Immature natural killer cell (primary cell): ENCODE data around the gene KDM1B. TPM values are rescaled to one million over a fixed set of nuclear protein-coding genes. Genes with fewer than 3 reads are reported as not detected.
A peak's percentile ranks its signal among the peaks of the same experiment; 100 is the strongest.
"Not testable (repeated sequence)": the region's sequence is repeated elsewhere in the genome, so short reads cannot be mapped to it uniquely, and the experiment has no call there.

Experiments
- DNase-seq, 3 donors: peaks; one replicate each; pipeline ENCODE4 v3.0.0; 2022; ENCODE audit warnings: mixed read lengths in 1 of 3
- H3K27ac Mint-ChIP-seq, 6 donors: one replicate each; pipeline ENCODE4 v1.8.0; 2020; ENCODE audit warnings: mixed read lengths in 6 of 6, mild to moderate bottlenecking in 5 of 6, inconsistent platforms in 4 of 6, moderate library complexity in 3 of 6
- H3K27me3 Mint-ChIP-seq, 3 donors: one replicate each; pipeline ENCODE4 v1.8.0; 2020 to 2021; ENCODE audit warnings: low read depth in 3 of 3, mild to moderate bottlenecking in 3 of 3, mixed read lengths in 3 of 3, moderate library complexity in 3 of 3, inconsistent platforms in 1 of 3
- H3K36me3 Mint-ChIP-seq, 3 donors: one replicate each; pipeline ENCODE4 v1.8.0; 2020; ENCODE audit warnings: mixed read lengths in 3 of 3, inconsistent platforms in 2 of 3, mild to moderate bottlenecking in 2 of 3
- H3K4me1 Mint-ChIP-seq, 2 donors: one replicate each; pipeline ENCODE4 v1.8.0; 2020; ENCODE audit warnings: inconsistent platforms in 2 of 2, mild to moderate bottlenecking in 2 of 2, mixed read lengths in 2 of 2, moderate library complexity in 1 of 2
- H3K4me3 Mint-ChIP-seq, 5 donors: one replicate each; pipeline ENCODE4 v1.8.0; 2020; ENCODE audit warnings: mild to moderate bottlenecking in 5 of 5, mixed read lengths in 5 of 5, inconsistent platforms in 3 of 5, moderate library complexity in 3 of 5
- H3K9me3 Mint-ChIP-seq, 6 donors: one replicate each; pipeline ENCODE4 v1.8.0; 2020; ENCODE audit warnings: mild to moderate bottlenecking in 6 of 6, mixed read lengths in 6 of 6, inconsistent platforms in 4 of 6, moderate library complexity in 3 of 6
- polyA plus RNA-seq, 3 donors: library from polyadenylated mRNA; unstranded; fragments of 300-500 nt; fragmentation: Illumina TruSeq; gene quantifications; one replicate each; pipeline ENCODE4 v1.2.3, GENCODE V29; 2021

KDM1B gene
- polyA plus RNA-seq, 3 donors from 2014 or later = 0.05 to 1.3 (median 0.83) TPM

DNA sequence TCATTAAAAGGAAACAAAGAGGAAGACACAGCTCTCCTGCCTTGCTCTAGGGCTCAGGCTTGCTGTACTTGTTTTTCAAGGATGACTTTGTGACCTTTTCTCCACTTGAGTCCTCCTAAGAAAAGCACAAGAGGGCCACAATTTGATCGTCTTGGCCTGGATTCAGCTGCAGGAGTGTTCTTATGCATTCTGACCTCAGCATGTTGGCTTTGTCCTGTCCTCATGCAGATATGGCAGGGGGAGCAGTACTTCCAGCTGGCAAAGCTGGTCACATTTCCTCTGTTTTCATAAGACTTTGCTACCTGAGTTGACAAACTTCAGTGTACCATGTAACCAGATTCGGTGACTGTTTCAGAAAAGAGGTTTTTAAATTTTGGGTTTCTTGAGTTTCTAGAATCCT, 30.8 kb downstream of the KDM1B start:
- Mint-ChIP-seq H3K27me3 (no peaks in the 10 kb centered on the region), H3K9me3 (no peaks in the 10 kb centered on the region), H3K36me3 (peaks cover 13 to 38% (median 36%) of the 10 kb centered on the region in 3 donors), H3K27ac (no peak overlapping the region), H3K4me1 (no peaks in the 10 kb centered on the region), H3K4me3 (no peak overlapping the region)
- DNase-seq = no peak

DNA sequence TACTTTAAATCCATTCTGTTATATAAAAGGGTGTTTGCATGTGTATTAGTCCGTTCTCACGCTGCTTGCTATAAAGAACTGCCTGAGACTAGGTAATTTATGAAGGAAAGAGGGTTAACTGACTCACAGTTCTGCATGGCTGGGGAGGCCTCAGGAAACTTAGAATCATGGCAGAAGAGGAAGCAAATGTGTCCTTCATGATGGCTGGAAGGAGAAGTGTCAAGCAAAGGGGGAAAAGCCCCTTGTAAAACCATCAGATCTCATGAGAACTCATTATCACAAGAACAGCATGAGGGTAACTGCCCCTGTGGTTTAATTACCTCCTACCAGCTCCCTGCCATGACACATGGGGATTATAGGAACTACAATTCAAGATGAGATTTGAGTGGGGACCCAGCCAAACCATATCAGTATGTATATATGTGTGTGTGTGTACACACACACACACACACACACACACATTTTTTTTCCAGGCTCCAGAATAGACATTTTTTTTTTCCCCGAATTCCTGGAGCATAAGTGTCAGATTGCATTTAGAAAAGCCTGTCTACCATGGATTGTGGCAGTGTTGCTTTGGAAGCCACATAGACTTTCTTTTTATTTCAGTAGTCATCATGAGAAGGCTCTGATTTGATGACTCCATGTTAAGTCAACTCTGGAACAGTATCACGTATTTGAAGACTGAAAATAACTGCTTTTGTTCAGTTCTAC, 31.5 kb downstream of the KDM1B start:
- Mint-ChIP-seq H3K4me1 (no peaks in the 10 kb centered on the region), H3K4me3 (no peak overlapping the region), H3K27ac (no peak overlapping the region), H3K36me3 (peaks cover 15 to 39% (median 38%) of the 10 kb centered on the region in 3 donors), H3K9me3 (no peaks in the 10 kb centered on the region), H3K27me3 (no peaks in the 10 kb centered on the region)
- DNase-seq = no peak

DNA sequence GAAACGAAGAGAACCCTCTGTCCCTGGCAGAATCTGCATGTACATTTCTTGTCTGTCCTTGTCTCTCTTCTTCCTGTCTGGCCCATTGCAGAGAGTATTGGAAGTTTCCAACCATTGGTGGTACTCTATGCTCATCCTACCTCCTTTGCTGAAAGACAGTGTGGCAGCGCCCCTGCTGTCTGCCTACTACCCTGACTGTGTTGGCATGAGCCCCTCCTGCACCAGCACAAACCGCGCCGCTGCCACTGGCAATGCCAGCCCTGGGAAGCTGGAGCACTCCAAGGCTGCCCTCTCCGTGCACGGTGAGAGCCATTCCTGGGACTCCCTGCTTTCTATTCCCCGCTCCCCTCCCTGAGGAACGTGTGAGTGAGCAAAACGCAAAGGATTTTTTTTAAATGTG, 32.5 kb downstream of the KDM1B start:
- Mint-ChIP-seq H3K27me3 (no peaks in the 10 kb centered on the region), H3K4me1 (no peaks in the 10 kb centered on the region), H3K36me3 (peaks cover 9 to 40% (median 34%) of the 10 kb centered on the region in 3 donors), H3K27ac (no peak overlapping the region), H3K9me3 (no peaks in the 10 kb centered on the region), H3K4me3 (no peak overlapping the region)
- DNase-seq = no peak

DNA sequence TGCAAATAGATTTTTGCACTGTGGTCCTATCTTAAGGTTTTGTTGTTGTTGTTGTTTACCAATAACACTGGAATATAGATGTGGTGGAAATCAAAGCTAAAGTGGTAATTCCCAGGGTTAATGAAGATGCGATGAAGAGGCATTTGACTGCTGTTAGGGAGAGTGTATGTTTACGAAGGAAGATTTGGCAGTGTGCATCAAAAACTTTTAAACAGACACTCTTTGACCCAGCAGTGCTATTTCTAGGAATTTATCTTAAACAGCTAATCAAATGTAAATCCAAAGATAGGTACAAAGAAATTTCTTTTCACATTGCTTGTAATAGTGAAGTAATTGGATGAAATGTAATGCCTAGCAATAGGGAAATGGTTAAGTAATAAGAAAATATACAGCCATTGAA, 34.0 kb downstream of the KDM1B start:
- Mint-ChIP-seq H3K4me1 (no peaks in the 10 kb centered on the region), H3K9me3 (no peaks in the 10 kb centered on the region), H3K27me3 (no peaks in the 10 kb centered on the region), H3K4me3 (no peak overlapping the region), H3K36me3 (peaks cover 9 to 33% (median 30%) of the 10 kb centered on the region in 3 donors), H3K27ac (no peak overlapping the region)
- DNase-seq = no peak

DNA sequence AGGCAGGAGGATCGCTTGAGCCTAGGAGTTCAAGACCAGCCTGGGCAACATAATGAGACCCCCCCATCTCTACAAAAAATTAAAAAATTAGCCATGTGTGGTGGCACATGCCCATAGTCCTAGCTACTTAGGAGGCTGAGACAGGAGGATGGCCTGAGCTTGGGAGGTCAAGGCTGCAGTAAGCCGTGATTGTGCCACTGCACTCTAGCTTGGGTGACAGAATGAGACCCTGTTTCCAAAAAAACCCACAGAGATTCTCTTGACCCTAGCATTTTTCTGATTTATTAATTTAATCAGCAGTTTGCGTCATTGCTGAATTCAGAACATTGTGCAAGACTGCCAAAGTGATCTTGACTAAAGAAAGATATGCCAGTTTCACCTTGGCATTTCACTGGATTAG, 36.8 kb downstream of the KDM1B start:
- Mint-ChIP-seq H3K27ac (no peak overlapping the region), H3K4me3 (no peak overlapping the region), H3K4me1 (no peaks in the 10 kb centered on the region), H3K27me3 (no peaks in the 10 kb centered on the region), H3K36me3 (peaks cover 7 to 37% (median 36%) of the 10 kb centered on the region in 3 donors), H3K9me3 (no peaks in the 10 kb centered on the region)
- no peak for DNase-seq

DNA sequence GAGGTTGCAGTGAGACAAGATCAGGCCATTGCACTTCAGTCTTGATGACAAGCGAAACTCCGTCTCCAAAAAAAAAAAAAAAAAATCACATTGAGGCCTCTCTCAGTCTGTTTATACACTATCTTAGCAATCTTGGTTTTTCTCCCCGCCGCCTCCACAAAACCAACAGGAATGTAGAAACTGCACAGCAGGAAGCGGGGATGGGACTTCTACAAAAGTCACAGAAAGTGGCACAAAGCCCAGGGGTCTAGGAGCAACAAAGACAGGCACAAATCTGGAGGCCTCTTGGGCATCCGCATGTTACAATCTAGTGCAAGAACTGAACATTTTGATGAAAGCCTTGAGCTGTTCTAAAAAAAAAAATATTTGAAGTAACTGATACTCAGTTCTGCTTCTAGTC, 48.6 kb downstream of the KDM1B start:
- Mint-ChIP-seq H3K4me1 (no peaks in the 10 kb centered on the region), H3K4me3 (no peak overlapping the region), H3K9me3 (no peaks in the 10 kb centered on the region), H3K36me3 (peaks cover 24 to 62% (median 35%) of the 10 kb centered on the region in 3 donors), H3K27me3 (peaks cover 0 to 3% (median 0%) of the 10 kb centered on the region in 3 donors), H3K27ac (no peak overlapping the region)
- DNase-seq = no peak

DNA sequence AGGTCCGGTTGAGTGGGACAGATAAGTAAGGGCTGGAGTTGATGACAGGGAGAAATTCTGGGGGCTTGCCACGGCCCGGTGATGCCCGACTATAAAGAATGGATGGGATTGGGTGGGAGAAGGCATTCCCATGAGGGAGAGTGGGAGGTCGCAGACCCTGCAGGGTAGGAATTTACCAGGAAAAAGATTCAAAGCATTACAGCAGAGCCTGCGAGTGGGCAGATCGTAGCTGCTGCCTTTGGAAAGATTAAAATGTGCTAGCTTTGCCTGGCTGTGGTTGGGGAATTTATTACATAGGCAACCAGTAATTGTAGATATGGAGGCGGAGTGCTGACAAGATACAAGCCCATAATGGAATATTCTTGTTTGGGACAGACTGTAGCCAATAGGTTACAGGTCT, 49.5 kb downstream of the KDM1B start:
- no peak for DNase-seq
- H3K9me3 Mint-ChIP-seq = no peaks in the 10 kb centered on the region
- H3K27ac Mint-ChIP-seq = peak overlapping the region in 1 of 6 donors; percentile 42
- peaks cover 0 to 3% (median 0%) of the 10 kb centered on the region in 3 donors for H3K27me3 Mint-ChIP-seq
- H3K36me3 Mint-ChIP-seq = peaks cover 24 to 62% (median 41%) of the 10 kb centered on the region in 3 donors
- no peak overlapping the region for H3K4me3 Mint-ChIP-seq
- H3K4me1 Mint-ChIP-seq = no peaks in the 10 kb centered on the region

DNA sequence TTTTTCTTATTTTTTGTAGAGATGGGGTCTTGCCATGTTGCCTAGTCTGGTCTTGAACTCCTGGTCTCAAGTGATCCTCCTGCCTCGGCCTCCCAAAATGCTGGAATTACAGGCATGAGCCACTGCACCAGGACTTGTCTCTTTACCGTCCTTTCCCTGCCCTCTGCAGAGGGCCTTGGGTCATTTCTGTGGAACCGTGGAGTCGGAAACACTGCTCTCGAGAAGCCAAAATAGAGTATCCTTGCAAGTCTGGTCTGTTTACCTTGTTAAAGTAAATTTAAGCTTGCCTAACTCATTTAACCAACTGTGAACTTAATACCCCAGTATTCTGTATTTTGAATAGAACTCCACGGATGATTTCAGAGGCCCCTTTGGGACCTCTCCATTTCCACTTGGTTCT, 51.4 kb downstream of the KDM1B start:
- H3K4me1 Mint-ChIP-seq = no peaks in the 10 kb centered on the region
- H3K27ac Mint-ChIP-seq = no peak overlapping the region
- no peaks in the 10 kb centered on the region for H3K9me3 Mint-ChIP-seq
- H3K27me3 Mint-ChIP-seq = peaks cover 0 to 3% (median 0%) of the 10 kb centered on the region in 3 donors
- no peak overlapping the region for H3K4me3 Mint-ChIP-seq
- no peak for DNase-seq
- H3K36me3 Mint-ChIP-seq = peaks cover 15 to 57% (median 39%) of the 10 kb centered on the region in 3 donors

DNA sequence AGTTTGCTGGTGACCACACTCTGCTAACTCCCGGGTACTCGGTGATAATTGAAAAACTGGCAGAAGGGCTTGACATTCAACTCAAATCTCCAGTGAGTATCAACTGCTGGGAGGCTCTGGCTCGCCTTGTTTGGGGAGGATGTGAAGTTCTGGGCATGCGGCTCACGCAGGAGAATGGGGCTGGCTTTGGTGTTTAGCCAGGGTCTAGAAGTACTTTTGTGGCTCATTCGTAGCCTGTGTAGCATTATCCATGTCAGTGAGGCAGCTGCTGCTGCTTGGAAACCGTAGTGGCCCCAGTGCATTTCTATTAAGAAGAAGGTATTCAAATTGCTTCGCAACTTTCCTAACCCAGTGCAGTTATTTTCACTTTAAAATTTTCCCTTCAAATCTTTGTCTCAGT, 52.2 kb downstream of the KDM1B start:
- H3K4me3 Mint-ChIP-seq = no peak overlapping the region
- peaks cover 20 to 53% (median 41%) of the 10 kb centered on the region in 3 donors for H3K36me3 Mint-ChIP-seq
- peaks cover 0 to 3% (median 0%) of the 10 kb centered on the region in 3 donors for H3K27me3 Mint-ChIP-seq
- DNase-seq = no peak
- H3K4me1 Mint-ChIP-seq = no peaks in the 10 kb centered on the region
- H3K9me3 Mint-ChIP-seq = no peaks in the 10 kb centered on the region
- no peak overlapping the region for H3K27ac Mint-ChIP-seq

DNA sequence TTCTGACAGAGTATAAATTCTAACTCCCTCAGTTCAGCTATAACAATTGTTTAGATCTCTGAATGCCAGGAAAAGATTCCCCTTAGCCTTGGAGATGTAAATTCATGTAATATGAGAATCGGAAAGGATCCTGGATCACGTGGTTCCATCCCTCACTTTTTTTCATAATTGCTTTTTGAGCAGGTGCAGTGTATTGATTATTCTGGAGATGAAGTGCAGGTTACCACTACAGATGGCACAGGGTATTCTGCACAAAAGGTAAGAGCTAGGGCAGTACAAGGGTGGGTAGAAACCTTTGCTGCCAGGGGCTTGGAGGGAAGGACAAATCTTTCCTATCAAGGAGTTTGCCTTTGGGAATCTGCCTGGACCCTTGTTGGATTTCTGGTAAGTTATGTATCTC, 52.7 kb downstream of the KDM1B start:
- H3K4me3 Mint-ChIP-seq = no peak overlapping the region
- H3K9me3 Mint-ChIP-seq = no peaks in the 10 kb centered on the region
- DNase-seq = no peak
- H3K27ac Mint-ChIP-seq = no peak overlapping the region
- H3K4me1 Mint-ChIP-seq = no peaks in the 10 kb centered on the region
- H3K27me3 Mint-ChIP-seq = peaks cover 0 to 3% (median 3%) of the 10 kb centered on the region in 3 donors
- H3K36me3 Mint-ChIP-seq = peaks cover 20 to 53% (median 46%) of the 10 kb centered on the region in 3 donors

DNA sequence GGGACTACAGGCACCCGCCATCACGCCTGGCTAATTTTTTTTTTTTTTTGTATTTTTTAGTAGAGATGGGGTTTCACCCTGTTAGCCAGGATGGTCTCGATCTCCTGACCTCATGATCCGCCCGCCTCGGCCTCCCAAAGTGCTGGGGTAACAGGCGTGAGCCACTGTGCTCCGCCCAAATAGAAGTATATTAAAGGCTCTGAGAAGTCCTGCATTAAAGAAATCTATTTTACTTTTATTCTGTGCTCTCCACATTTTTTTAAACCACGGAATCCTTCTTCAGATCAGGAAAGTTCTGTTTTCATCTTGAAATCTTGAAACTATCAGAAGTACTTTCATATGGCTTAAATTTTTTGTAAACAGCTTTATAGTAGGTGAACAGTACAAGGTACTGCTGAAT, 53.6 kb downstream of the KDM1B start:
- peaks cover 21 to 58% (median 46%) of the 10 kb centered on the region in 3 donors for H3K36me3 Mint-ChIP-seq
- H3K4me1 Mint-ChIP-seq, H3K27me3 Mint-ChIP-seq, H3K9me3 Mint-ChIP-seq, DNase-seq, H3K4me3 Mint-ChIP-seq, H3K27ac Mint-ChIP-seq: not testable (repeated sequence)

DNA sequence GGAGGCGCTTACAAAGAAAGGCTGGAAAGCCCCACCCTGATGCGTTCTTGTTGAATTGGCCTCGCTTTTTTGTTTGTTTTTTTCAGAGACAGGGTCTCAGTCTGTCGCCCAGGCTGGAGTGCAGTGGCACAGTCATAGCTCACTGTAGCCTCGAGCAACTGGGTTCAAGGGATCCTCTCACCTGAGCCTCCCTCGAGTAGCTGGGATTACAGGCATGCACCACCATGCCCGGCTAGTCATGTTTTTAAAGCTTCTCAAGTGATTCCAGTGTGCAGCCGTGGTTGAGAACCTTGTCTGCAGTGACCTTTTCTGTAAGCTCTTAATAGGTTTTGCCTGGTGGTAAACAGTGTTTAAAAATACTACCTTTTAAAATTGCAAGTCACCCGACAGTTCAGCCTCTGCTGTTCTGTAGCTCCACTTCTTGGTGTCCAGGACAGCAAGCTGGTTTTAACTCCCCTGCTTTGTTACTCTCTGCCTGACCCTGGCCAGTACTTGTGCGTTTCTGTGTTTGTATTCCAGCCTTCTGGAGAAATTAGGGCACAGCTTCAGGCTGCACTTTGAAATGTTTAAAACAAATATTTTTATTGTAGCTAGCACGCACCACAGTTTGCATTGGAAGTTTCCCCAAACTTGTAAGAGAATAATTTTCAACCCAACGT, 54.4 kb downstream of the KDM1B start:
- Mint-ChIP-seq H3K27me3 (peaks cover 0 to 3% (median 3%) of the 10 kb centered on the region in 3 donors), H3K27ac (no peak overlapping the region), H3K36me3 (peaks cover 27 to 63% (median 54%) of the 10 kb centered on the region in 3 donors), H3K4me3 (no peak overlapping the region), H3K4me1 (no peaks in the 10 kb centered on the region), H3K9me3 (no peaks in the 10 kb centered on the region)
- DNase-seq = no peak

DNA sequence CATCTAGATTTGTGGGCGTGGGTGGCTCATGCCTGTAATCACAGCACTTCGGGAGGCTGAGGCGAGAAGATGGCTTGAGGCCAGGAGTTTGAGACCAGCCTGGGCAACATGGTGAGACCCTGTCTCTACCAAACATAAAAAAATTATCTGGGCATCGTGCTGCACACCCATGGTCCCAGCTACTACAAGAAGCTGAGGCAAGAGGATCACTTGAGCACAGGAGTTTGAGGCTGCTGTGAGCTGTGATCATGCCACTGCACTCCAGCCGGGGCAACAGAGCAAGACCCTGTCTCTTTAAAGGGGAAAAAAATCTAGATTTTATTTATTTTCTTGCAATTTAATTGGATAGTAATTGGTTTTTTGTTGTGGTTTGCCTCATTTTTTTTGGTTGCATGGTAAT, 55.5 kb downstream of the KDM1B start:
- H3K9me3 Mint-ChIP-seq = no peaks in the 10 kb centered on the region
- no peaks in the 10 kb centered on the region for H3K4me1 Mint-ChIP-seq
- H3K4me3 Mint-ChIP-seq = no peak overlapping the region
- H3K27me3 Mint-ChIP-seq = peaks cover 0 to 3% (median 3%) of the 10 kb centered on the region in 3 donors
- H3K27ac Mint-ChIP-seq = no peak overlapping the region
- no peak for DNase-seq
- peaks cover 27 to 59% (median 51%) of the 10 kb centered on the region in 3 donors for H3K36me3 Mint-ChIP-seq

DNA sequence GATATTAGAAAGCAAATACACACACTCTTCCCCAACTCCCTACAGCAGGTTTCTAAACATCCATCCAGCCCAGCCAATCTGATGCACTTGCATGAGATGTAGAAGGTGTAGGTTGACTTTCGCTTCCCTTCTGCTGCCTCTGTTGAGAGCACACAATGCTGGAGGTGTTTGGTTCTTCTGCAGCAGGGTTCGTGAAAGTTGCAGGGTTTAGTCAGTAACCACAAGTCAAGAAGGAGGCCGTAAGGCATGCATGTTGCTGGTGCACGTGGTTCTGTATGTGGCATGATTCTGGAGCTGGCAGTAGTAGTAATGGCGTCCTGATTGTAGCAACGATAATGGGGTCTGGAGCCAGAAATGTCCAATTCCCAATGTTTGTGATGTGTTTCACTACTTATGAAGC, 56.1 kb downstream of the KDM1B start:
- Mint-ChIP-seq H3K27me3 (peaks cover 0 to 3% (median 3%) of the 10 kb centered on the region in 3 donors), H3K4me3 (no peak overlapping the region), H3K9me3 (no peaks in the 10 kb centered on the region), H3K4me1 (no peaks in the 10 kb centered on the region), H3K27ac (no peak overlapping the region), H3K36me3 (peaks cover 28 to 60% (median 54%) of the 10 kb centered on the region in 3 donors)
- DNase-seq = no peak
